ENCODE data around the gene CEP170.

The CEP170 gene

GRCh38 chr1:243179720-243180119 is 75.4 kb downstream of the CEP170 start (continued):
- TF ChIP-seq, protein P1, sequence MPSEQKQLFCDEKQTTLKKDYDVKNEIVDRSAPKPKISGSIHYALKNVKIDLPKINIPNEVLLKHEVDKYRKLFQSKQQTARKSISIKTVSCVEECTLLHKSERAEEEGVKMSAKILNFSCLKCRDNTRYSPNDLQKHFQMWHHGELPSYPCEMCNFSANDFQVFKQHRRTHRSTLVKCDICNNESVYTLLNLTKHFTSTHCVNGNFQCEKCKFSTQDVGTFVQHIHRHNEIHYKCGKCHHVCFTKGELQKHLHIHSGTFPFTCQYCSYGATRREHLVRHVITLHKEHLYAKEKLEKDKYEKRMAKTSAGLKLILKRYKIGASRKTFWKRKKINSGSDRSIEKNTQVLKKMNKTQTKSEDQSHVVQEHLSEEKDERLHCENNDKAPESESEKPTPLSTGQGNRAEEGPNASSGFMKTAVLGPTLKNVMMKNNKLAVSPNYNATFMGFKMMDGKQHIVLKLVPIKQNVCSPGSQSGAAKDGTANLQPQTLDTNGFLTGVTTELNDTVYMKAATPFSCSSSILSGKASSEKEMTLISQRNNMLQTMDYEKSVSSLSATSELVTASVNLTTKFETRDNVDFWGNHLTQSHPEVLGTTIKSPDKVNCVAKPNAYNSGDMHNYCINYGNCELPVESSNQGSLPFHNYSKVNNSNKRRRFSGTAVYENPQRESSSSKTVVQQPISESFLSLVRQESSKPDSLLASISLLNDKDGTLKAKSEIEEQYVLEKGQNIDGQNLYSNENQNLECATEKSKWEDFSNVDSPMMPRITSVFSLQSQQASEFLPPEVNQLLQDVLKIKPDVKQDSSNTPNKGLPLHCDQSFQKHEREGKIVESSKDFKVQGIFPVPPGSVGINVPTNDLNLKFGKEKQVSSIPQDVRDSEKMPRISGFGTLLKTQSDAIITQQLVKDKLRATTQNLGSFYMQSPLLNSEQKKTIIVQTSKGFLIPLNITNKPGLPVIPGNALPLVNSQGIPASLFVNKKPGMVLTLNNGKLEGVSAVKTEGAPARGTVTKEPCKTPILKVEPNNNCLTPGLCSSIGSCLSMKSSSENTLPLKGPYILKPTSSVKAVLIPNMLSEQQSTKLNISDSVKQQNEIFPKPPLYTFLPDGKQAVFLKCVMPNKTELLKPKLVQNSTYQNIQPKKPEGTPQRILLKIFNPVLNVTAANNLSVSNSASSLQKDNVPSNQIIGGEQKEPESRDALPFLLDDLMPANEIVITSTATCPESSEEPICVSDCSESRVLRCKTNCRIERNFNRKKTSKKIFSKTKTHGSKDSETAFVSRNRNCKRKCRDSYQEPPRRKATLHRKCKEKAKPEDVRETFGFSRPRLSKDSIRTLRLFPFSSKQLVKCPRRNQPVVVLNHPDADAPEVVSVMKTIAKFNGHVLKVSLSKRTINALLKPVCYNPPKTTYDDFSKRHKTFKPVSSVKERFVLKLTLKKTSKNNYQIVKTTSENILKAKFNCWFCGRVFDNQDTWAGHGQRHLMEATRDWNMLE (tag by site-specific recombination; conservative IDR thresholded peaks at IDR 0.05; ENCODE audit: low read depth), result no peak
- TF ChIP-seq ZNF184 (tag by site-specific recombination; IDR thresholded peaks at IDR 0.05) (0 out of 2 replicates have a peak, but pooled peaks have one; percentile 28), ZNF560 (tag by site-specific recombination; IDR thresholded peaks at IDR 0.05; ENCODE audit: borderline replicate concordance) (no peak), ZNF561 (tag by site-specific recombination; IDR thresholded peaks at IDR 0.05; ENCODE audit: borderline replicate concordance) (no peak), ZNF621 (tag by site-specific recombination; IDR thresholded peaks at IDR 0.05) (no peak), TSHZ1 (tag by site-specific recombination; IDR thresholded peaks at IDR 0.05; ENCODE audit: borderline replicate concordance) (peak; percentile 84; the same call in 1 of the 2 replicates), ZNF157 (tag by site-specific recombination; IDR thresholded peaks at IDR 0.05) (no peak), KLF16 (tag by site-specific recombination; IDR thresholded peaks at IDR 0.05) (no peak), ZBTB1 (tag by site-specific recombination; IDR thresholded peaks at IDR 0.05) (peak; percentile 77; the same call in 1 of the 2 replicates), ZNF112 (tag by site-specific recombination; IDR thresholded peaks at IDR 0.05) (no peak), HOXA7 (CRISPR knock-in tag; IDR thresholded peaks at IDR 0.05; ENCODE audit: borderline replicate concordance) (no peak), ZNF280D (tag by site-specific recombination; IDR thresholded peaks at IDR 0.05) (no peak), ZNF707 (tag by site-specific recombination; IDR thresholded peaks at IDR 0.05) (no peak), ZNF677 (tag by site-specific recombination; IDR thresholded peaks at IDR 0.05) (no peak), GLIS2 (tag by site-specific recombination; IDR thresholded peaks at IDR 0.05) (no peak), KLF8 (tag by site-specific recombination; IDR thresholded peaks at IDR 0.05) (peak; percentile 44; the same call in 1 of the 2 replicates), ZNF19 (tag by site-specific recombination; IDR thresholded peaks at IDR 0.05; ENCODE audit: low read depth) (no peak), ZNF747 (tag by site-specific recombination; IDR thresholded peaks at IDR 0.05) (no peak), ZNF2 (tag by site-specific recombination; IDR thresholded peaks at IDR 0.05) (peak; percentile 62; the same call in 1 of the 2 replicates), ZNF555 (tag by site-specific recombination; conservative IDR thresholded peaks at IDR 0.05) (no peak)
- TF ChIP-seq, protein P2, sequence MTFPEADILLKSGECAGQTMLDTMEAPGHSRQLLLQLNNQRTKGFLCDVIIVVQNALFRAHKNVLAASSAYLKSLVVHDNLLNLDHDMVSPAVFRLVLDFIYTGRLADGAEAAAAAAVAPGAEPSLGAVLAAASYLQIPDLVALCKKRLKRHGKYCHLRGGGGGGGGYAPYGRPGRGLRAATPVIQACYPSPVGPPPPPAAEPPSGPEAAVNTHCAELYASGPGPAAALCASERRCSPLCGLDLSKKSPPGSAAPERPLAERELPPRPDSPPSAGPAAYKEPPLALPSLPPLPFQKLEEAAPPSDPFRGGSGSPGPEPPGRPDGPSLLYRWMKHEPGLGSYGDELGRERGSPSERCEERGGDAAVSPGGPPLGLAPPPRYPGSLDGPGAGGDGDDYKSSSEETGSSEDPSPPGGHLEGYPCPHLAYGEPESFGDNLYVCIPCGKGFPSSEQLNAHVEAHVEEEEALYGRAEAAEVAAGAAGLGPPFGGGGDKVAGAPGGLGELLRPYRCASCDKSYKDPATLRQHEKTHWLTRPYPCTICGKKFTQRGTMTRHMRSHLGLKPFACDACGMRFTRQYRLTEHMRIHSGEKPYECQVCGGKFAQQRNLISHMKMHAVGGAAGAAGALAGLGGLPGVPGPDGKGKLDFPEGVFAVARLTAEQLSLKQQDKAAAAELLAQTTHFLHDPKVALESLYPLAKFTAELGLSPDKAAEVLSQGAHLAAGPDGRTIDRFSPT (tag by site-specific recombination; IDR thresholded peaks at IDR 0.05), result 0 out of 2 replicates have a peak, but pooled peaks have one; percentile 24
- TF ChIP-seq, protein P3, sequence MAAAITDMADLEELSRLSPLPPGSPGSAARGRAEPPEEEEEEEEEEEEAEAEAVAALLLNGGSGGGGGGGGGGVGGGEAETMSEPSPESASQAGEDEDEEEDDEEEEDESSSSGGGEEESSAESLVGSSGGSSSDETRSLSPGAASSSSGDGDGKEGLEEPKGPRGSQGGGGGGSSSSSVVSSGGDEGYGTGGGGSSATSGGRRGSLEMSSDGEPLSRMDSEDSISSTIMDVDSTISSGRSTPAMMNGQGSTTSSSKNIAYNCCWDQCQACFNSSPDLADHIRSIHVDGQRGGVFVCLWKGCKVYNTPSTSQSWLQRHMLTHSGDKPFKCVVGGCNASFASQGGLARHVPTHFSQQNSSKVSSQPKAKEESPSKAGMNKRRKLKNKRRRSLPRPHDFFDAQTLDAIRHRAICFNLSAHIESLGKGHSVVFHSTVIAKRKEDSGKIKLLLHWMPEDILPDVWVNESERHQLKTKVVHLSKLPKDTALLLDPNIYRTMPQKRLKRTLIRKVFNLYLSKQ (tag by site-specific recombination; IDR thresholded peaks at IDR 0.05; ENCODE audit: borderline replicate concordance), result no peak
- TF ChIP-seq, protein P4, sequence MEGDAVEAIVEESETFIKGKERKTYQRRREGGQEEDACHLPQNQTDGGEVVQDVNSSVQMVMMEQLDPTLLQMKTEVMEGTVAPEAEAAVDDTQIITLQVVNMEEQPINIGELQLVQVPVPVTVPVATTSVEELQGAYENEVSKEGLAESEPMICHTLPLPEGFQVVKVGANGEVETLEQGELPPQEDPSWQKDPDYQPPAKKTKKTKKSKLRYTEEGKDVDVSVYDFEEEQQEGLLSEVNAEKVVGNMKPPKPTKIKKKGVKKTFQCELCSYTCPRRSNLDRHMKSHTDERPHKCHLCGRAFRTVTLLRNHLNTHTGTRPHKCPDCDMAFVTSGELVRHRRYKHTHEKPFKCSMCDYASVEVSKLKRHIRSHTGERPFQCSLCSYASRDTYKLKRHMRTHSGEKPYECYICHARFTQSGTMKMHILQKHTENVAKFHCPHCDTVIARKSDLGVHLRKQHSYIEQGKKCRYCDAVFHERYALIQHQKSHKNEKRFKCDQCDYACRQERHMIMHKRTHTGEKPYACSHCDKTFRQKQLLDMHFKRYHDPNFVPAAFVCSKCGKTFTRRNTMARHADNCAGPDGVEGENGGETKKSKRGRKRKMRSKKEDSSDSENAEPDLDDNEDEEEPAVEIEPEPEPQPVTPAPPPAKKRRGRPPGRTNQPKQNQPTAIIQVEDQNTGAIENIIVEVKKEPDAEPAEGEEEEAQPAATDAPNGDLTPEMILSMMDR (tag by site-specific recombination; IDR thresholded peaks at IDR 0.05), result no peak
